Measurements from ENCODE around the gene TPM2. TPM values are rescaled to one million over a fixed set of nuclear protein-coding genes. Genes with fewer than 3 reads are reported as not detected.

TPM2 gene
- total and polyA plus RNA-seq, 10 of the 15 experiments (the other 5 are each of a cell fraction or from before 2014, with no cell fraction given): 0.11 to 9.3 (median 1.1) TPM

DNA sequence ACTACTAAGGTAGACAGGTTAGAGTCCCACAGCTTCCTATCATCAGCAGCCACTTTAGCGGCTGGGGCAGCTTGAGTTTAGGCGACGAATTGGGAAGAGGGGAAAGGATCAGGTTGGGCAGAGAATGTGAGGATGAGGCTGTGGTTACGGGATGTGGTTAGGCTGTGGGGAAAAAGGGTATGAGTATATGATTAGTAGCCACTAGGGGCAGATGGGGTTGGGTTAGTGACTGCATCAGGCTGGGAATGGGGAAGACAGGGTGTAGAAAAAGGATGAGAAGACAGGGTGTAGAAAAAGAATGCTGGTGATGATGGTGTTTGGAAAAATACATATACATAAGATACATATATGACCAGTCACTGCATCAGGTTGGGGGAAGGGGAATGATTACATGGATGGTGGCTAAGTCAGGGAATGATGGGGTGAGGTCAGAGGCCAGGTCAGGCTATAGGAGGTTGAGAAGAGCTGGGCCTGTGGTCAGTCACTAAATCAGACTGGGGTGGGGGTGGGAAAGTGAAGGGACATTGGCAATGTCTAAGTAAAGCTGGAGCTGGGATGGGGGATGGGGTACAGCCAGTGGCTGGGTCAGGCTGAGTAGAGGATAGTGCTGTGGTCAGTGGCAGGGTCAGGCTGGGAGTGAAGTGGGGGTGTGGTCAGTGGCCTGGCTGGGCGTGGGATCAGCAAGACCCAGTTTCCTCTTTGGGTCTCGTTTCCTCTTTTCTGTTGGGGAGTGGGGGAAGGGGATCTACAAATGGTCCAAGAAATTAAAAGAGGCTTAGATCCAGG is 40.2 kb upstream of the TPM2 start (continued):
- TF ChIP-seq CHD2 (IDR thresholded peaks at IDR 0.05; ENCODE audit: borderline replicate concordance, low read depth, low read length) (0 out of 2 replicates have a peak, but pooled peaks have one; percentile 13), PAX5 (IDR thresholded peaks at IDR 0.05; ENCODE audit: borderline replicate concordance, low read depth, low read length) (peak; percentile 25; the same call in 1 of the 2 replicates), ATF3 (IDR thresholded peaks at IDR 0.05; ENCODE audit: borderline replicate concordance, extremely low read depth, low read depth, low read length) (no peak), PBX3 (IDR thresholded peaks at IDR 0.05; ENCODE audit: insufficient replicate concordance, low read depth, low read length) (no peak), WRNIP1 (IDR thresholded peaks at IDR 0.05; ENCODE audit: borderline replicate concordance, low read depth, low read length) (no peak), CBX3 (IDR thresholded peaks at IDR 0.05; ENCODE audit: borderline replicate concordance, low read depth) (no peak), RB1 (IDR thresholded peaks at IDR 0.05; ENCODE audit: borderline replicate concordance) (no peak), MTA2 (IDR thresholded peaks at IDR 0.05; ENCODE audit: low read depth) (peak; percentile 8; the same call in 1 of the 2 replicates), KAT2A (conservative IDR thresholded peaks at IDR 0.05; ENCODE audit: control insufficient read depth, low read depth, low read length) (no peak), BRCA1 (IDR thresholded peaks at IDR 0.05; ENCODE audit: low read depth, low read length) (no peak), TAF1 (IDR thresholded peaks at IDR 0.05; ENCODE audit: borderline replicate concordance, low read depth, low read length) (no peak), KLF5 (IDR thresholded peaks at IDR 0.05; ENCODE audit: partially characterized antibody) (no peak), BCLAF1 (IDR thresholded peaks at IDR 0.05) (no peak), YY1 (IDR thresholded peaks at IDR 0.05; ENCODE audit: low read depth, low read length) (no peak), ZNF384 (IDR thresholded peaks at IDR 0.05; ENCODE audit: borderline replicate concordance, low read depth, low read length) (no peak), NFIC (IDR thresholded peaks at IDR 0.05; ENCODE audit: low read depth, low read length) (no peak), SMAD5 (IDR thresholded peaks at IDR 0.05; ENCODE audit: low read depth) (no peak), TCF3 (IDR thresholded peaks at IDR 0.05; ENCODE audit: borderline replicate concordance, insufficient read depth, low read depth, low read length) (no peak), ELK1 (IDR thresholded peaks at IDR 0.05; ENCODE audit: low read depth, low read length) (no peak), STAT3 (IDR thresholded peaks at IDR 0.05; ENCODE audit: low read depth, low read length) (no peak), CHD1 (IDR thresholded peaks at IDR 0.05; ENCODE audit: low read depth, low read length) (no peak), CEBPB (IDR thresholded peaks at IDR 0.05; ENCODE audit: borderline replicate concordance in 1 of 2, low read depth in 2 of 2, low read length in 2 of 2) (no peak)
- TF ChIP-seq, protein P1, sequence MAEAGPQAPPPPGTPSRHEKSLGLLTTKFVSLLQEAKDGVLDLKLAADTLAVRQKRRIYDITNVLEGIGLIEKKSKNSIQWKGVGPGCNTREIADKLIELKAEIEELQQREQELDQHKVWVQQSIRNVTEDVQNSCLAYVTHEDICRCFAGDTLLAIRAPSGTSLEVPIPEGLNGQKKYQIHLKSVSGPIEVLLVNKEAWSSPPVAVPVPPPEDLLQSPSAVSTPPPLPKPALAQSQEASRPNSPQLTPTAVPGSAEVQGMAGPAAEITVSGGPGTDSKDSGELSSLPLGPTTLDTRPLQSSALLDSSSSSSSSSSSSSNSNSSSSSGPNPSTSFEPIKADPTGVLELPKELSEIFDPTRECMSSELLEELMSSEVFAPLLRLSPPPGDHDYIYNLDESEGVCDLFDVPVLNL (IDR thresholded peaks at IDR 0.05; ENCODE audit: low read depth, low read length): no peak
